HG02943 (cell line): ENCODE results near the gene ZFR.
"Not testable (repeated sequence)": the region's sequence is repeated elsewhere in the genome, so short reads cannot be mapped to it uniquely, and the experiment has no call there.

Experiments used
- ATAC-seq: cut with Tn5 transposase; IDR thresholded peaks from one replicate; pipeline ENCODE4 v1.9.1; 2021; ENCODE audit warnings: mild to moderate bottlenecking, low read depth, moderate library complexity; ENCODE audit not compliant: unreplicated experiment

ZFR gene

GRCh38 chr5:32419791-32420190, 24.7 kb downstream of the ZFR start:
- no peak for ATAC-seq

GRCh38 chr5:32413466-32414263, 30.9 kb downstream of the ZFR start:
- ATAC-seq: no peak

DNA sequence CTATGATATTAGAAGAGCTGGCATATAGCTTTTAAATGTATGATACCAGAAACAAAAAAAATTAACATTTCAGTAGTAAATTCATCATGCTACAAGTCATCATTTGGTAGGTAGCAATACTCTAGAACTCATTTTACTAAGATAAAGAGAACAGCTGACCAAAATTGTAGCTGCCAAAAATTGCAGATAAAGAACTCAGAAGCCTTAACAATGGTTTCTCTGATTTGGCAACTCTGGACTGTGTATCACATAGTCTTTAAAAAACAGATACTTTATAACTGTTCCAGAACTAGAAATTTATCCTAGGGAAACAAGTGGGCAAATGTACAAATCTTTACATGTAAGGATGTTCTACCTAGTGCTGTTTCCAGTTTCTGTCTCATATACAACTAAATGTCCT, 33.9 kb downstream of the ZFR start:
- ATAC-seq: no peak

DNA sequence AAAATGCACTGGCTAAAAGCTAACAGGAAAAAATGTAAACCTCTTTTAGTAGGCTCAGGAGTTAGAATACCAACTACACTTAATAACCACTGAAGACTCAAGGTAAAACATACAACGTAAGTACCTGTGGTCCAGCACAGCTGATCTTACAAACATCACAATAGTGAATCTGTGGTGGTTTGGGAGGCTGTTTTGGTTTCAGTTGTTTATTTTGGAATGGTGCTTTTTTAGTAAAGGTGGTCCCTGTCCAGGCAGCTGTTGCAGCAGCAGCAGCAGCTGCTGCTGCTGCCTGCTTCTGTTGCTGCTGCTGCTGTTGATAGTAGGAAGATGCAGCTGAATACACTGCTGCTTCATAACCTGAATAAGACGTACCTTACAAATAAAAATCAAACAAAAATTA, 37.9 kb downstream of the ZFR start:
- ATAC-seq: no peak

GRCh38 chr5:32405507-32405906, 39.0 kb downstream of the ZFR start:
- no peak for ATAC-seq

GRCh38 chr5:32403760-32404159, 40.8 kb downstream of the ZFR start:
- ATAC-seq: no peak

DNA sequence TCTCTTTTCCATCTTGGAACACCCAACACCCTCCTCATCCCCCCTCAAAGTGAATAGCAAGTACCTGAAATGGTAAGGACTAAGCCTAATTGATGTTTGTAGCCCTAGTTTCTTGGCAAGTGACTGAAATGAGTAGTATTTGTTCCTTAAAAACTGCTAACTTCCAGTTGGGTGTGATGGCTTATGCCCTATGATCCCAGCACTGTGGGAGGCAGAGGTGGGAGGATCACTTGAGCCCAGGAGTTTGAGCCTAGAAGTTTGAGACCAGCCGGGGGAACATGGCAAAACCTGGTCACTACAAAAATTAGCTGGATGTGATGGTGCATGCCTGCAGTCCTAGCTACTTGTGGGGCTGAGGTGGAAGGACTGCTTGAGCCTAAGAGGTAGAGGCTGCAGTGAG, 44.1 kb downstream of the ZFR start:
- no peak for ATAC-seq

- ATAC-seq: not testable (repeated sequence)
Observed at GRCh38 chr5:32398754-32399153, 45.8 kb downstream of the ZFR start.

- no peak for ATAC-seq
Observed at GRCh38 chr5:32394981-32395380, 49.6 kb downstream of the ZFR start.

DNA sequence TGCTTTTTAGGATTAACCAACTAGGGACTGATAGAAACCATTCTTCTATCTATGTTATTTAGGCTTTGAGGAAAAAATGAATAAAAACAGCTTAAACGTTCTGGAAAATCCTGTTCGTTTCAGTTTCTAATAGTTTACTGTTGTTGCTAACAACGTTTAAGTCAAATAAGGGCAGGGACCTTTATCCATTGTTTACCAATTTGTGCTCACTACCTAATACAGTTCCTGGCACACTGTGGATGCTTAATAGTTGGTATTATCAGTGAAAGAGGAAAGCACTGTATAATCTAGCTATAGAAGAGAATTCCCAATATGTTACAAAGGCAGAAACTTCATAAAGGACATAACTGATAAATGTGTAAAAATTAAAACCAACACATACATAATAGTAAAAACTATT, 52.5 kb downstream of the ZFR start:
- no peak for ATAC-seq

DNA sequence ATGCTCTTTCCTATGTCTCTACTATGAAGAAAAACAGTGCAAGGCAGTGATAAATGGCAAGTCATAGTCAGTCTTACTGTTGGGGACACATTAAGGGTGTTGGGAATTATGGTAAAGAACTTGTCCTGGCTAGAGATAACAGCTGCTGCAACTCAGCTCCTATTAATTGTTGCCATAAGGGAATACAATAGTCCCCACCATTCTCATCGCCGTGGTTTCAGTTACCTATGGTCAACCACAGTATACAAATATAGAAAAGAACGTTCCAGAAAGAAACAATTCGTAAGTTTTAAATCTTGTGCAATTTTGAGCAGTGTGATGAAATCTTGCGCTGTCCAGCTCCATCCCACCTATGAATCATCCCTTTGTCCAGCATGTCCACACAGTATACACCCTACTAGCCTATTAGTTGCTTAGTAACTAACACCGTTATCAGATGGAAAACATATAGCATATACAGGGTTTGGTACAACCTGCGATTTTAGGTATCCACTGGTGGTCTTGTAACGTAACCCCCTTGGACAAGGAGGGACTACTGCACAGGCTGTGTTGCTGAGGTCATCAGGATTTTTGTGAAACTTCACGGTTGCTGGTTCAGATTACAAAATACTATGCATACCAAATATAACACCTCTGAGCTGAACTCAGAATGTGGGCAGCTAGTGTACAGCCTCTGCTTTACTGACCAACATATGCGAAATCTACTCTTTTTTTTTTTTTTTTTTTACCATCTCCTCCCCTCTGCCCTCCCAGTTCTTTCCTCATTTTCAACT, 53.5 kb downstream of the ZFR start:
- ATAC-seq: no peak

- no peak for ATAC-seq
Observed at GRCh38 chr5:32388432-32389129, 56.0 kb downstream of the ZFR start.

DNA sequence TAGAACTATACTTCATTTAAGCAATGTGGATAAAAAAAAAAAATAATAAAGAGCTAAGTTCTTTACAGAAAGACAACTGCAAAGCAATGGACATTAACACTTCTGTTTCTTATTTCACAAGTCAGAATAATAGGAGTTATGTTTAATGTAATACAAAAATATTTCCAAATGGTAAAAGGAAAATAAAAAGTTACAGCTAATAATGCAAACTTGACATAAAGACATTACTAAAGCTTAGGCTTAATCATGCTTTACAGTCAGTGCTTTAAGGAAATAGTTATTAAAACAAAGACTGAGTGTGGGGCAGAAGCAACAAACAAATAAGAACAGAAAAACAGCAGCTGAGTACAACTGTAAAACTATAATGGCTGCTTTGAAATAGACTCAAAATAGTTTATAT, 56.7 kb downstream of the ZFR start:
- no peak for ATAC-seq

DNA sequence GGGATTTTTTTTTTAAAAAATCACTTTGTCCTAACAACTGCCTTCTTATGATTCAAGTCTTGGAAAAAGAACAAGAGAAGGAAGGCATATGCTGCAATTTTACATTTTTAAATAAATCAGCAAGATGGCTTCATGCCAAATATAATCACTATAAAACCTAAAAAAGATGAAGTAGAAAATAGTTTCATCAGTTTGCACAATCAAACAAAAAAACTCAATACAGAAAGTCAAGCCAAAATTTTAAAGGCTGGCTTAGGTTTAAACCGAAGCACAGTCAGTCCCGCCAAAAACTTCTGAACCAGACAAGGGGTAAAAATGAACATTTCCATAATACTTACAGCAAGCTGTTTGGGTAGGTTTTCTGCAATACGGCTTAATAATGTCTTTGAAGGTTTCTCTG, 57.3 kb downstream of the ZFR start:
- ATAC-seq: no peak

GRCh38 chr5:32384621-32385020, 59.9 kb downstream of the ZFR start:
- ATAC-seq: no peak

DNA sequence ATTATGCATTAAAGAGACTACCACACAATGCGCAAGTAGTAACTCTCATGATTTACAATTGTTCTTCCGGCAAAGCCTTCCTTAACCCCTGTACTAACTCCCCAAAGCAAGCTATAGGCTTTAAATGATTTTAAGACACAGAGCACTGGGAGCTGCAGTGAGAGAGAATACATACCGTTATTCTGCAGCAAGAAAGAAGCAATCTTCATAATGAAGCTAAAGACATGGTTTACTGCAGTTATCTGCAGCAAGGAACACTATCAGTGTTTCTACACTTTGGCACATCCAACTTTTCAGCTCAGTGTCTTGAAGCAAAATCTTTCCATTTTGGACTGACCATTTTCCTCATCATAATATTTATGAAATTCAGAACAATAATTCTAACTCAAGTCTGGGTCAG, 61.0 kb downstream of the ZFR start:
- no peak for ATAC-seq

DNA sequence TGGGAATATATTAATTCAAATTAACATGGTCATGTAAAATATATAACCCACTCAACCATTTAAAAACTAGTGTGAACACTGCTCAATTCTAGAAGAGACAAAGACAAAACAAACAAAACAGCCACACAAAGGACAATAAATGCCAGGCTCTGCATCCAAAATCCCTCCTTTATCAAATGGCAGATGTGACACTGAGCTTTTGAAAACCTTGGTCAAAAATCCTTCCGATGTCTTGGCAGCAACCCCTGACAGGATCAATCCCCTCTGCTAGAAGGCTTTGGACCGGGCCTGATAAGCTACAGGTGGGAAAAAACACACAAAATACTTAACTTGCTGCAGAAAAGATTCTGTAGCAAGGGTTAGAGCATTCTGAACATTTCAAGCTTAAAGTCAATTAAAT, 61.5 kb downstream of the ZFR start:
- ATAC-seq: no peak

GRCh38 chr5:32379421-32379820, 65.1 kb downstream of the ZFR start:
- no peak for ATAC-seq

DNA sequence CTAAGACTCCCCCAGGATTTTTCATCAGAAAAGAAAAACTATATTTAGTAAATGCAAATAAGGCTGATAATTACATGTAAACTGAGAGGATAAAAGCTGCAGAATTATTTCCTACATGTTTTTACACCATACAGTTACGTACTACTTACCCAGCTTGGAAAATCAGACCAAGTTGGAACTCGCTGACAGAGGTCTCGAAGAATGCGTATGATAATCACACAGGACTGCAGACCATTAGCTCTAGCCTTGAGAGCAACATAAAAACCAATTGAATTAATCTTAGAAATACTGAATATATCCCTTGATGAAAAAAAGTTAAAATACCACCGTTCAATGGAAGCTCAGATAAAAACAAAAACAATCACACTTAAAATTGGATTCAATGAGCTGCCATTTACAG, 65.6 kb downstream of the ZFR start:
- ATAC-seq: no peak

GRCh38 chr5:32369542-32370155, 74.9 kb downstream of the ZFR start:
- ATAC-seq: no peak

- no peak for ATAC-seq
Observed at GRCh38 chr5:32369032-32369431, 75.5 kb downstream of the ZFR start.
